ENCODE data around the gene BAZ1B. TPM values are rescaled to one million over a fixed set of nuclear protein-coding genes. Genes with fewer than 3 reads are reported as not detected.
"Not testable (repeated sequence)": the region's sequence is repeated elsewhere in the genome, so short reads cannot be mapped to it uniquely, and the experiment has no call there.

BAZ1B gene
- polyA plus RNA-seq, 2 donors, result 10.9 to 11.8 TPM

DNA sequence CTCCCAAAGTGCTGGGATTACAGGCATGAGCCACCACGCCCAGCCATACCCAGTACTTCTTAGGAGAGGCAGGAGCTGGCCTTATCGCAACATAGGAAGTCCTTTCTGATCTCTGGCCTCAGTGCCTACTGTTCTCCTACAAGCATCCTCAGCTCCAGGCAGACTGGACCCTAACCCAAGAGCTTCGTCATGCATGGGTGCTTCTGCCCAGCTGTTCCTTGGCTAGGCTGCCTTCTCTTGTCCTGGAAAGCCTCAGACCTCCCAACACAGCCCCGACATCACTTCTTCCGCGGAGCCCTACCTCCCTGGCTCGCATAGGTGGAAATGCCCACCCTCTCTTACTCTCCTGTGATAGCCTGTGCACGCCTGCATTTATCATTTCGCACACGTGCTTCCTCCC is 19.6 kb upstream of the BAZ1B start:
- Histone ChIP-seq H3K4me3 (ENCODE audit: low read depth in 1 of 2, low read length in 2 of 2) (no peak overlapping the region), H3K27ac (ENCODE audit: low read depth in 2 of 2, low read length in 1 of 2) (no peak overlapping the region), H3K9me3 (ENCODE audit: control insufficient read depth in 2 of 2, insufficient read depth in 1 of 2, low read depth in 1 of 2, low read length in 1 of 2) (no peaks in the 10 kb centered on the region), H3K27me3 (ENCODE audit: control insufficient read depth in 1 of 2, insufficient read depth in 2 of 2, low read length in 2 of 2) (no peaks in the 10 kb centered on the region), H3K4me1 (ENCODE audit: control insufficient read depth in 2 of 2, insufficient read depth in 2 of 2, low read length in 1 of 2) (no peaks in the 10 kb centered on the region), H3K36me3 (ENCODE audit: control insufficient read depth in 2 of 2, insufficient read depth in 2 of 2, low read length in 1 of 2) (peaks cover 26 to 34% of the 10 kb centered on the region in 2 donors)
- WGBS, 2 donors, result 94 to 96% methylated on average over 10 of the region's 10 CpGs

DNA sequence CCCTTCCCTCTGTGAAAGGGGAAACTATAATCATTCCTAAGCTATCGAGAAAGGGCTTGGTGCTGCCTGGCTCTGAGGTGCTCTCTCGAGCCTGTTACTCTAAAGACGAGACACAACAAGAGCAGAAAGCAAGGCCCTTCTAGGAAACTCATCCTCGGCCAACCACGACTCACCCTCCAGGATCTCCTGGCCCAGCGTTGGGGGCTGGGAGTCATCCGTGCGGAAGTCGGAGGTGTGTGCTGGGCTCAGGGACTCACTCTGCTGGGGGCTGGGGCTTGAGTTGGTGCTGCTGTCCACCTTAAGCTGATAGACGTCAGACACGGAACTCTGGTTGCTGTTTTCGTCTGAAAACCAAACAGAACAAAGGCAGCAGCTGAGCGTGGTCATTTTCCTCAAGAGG is 17.6 kb upstream of the BAZ1B start:
- 90 to 93% methylated on average over 13 of the region's 13 CpGs for WGBS, 2 donors
- Histone ChIP-seq H3K36me3 (ENCODE audit: control insufficient read depth in 2 of 2, insufficient read depth in 2 of 2, low read length in 1 of 2) (peaks cover 30 to 35% of the 10 kb centered on the region in 2 donors), H3K4me3 (ENCODE audit: low read depth in 1 of 2, low read length in 2 of 2) (no peak overlapping the region), H3K9me3 (ENCODE audit: control insufficient read depth in 2 of 2, insufficient read depth in 1 of 2, low read depth in 1 of 2, low read length in 1 of 2) (no peaks in the 10 kb centered on the region), H3K4me1 (ENCODE audit: control insufficient read depth in 2 of 2, insufficient read depth in 2 of 2, low read length in 1 of 2) (no peaks in the 10 kb centered on the region), H3K27ac (ENCODE audit: low read depth in 2 of 2, low read length in 1 of 2) (no peak overlapping the region), H3K27me3 (ENCODE audit: control insufficient read depth in 1 of 2, insufficient read depth in 2 of 2, low read length in 2 of 2) (no peaks in the 10 kb centered on the region)

DNA sequence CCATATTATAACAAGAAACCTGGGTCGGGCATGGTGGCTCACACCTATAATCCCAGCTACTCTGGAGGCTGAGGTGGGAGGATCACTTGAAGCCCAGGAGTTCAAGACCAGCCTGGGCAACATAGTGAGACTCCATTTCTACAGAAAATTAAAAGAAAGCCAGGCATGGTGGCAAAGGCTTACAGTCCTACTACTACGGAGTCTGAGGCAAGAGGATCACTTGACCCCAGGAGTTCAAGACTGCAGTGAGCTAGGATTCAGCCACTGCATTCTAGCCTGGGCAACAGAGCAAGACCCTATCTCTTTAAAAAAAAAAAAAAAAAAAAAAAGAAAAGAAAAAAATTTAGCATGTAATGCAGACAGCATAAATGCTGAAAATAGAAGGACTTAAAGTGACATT is 16.4 kb upstream of the BAZ1B start:
- H3K4me1 ChIP-seq (ENCODE audit: control insufficient read depth in 2 of 2, insufficient read depth in 2 of 2, low read length in 1 of 2); H3K9me3 ChIP-seq (ENCODE audit: control insufficient read depth in 2 of 2, insufficient read depth in 1 of 2, low read depth in 1 of 2, low read length in 1 of 2); H3K27me3 ChIP-seq (ENCODE audit: control insufficient read depth in 1 of 2, insufficient read depth in 2 of 2, low read length in 2 of 2); H3K27ac ChIP-seq (ENCODE audit: low read depth in 2 of 2, low read length in 1 of 2); H3K4me3 ChIP-seq (ENCODE audit: low read depth in 1 of 2, low read length in 2 of 2): not testable (repeated sequence)
- peaks cover 30 to 35% of the 10 kb centered on the region in 2 donors for H3K36me3 ChIP-seq (ENCODE audit: control insufficient read depth in 2 of 2, insufficient read depth in 2 of 2, low read length in 1 of 2)
- WGBS, 2 donors, result 98% methylated on average over 2 of the region's 2 CpGs

DNA sequence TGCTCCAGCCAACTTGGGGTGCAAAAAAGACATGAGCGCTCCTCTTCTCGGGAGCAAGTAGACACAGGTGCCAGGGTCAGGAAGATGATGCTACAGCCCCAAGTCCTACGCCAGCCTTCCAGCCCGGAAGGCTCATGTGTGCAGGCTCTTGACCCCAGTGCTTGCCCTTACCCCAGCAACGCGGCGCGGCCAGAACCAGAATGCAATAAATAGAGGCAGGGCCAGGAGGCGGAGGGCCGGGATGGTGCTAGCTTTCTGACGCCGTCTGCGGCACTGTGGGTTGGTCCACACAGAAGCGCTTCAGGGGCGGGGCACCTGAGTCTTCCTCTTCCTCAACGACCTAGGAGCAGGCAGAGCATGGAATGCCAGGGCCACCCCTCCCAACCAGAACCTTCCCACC is 15.0 kb upstream of the BAZ1B start:
- Histone ChIP-seq H3K9me3 (ENCODE audit: control insufficient read depth in 2 of 2, insufficient read depth in 1 of 2, low read depth in 1 of 2, low read length in 1 of 2) (no peaks in the 10 kb centered on the region), H3K27ac (ENCODE audit: low read depth in 2 of 2, low read length in 1 of 2) (no peak overlapping the region), H3K36me3 (ENCODE audit: control insufficient read depth in 2 of 2, insufficient read depth in 2 of 2, low read length in 1 of 2) (peaks cover 25 to 31% of the 10 kb centered on the region in 2 donors), H3K27me3 (ENCODE audit: control insufficient read depth in 1 of 2, insufficient read depth in 2 of 2, low read length in 2 of 2) (no peaks in the 10 kb centered on the region), H3K4me1 (ENCODE audit: control insufficient read depth in 2 of 2, insufficient read depth in 2 of 2, low read length in 1 of 2) (no peaks in the 10 kb centered on the region), H3K4me3 (ENCODE audit: low read depth in 1 of 2, low read length in 2 of 2) (no peak overlapping the region)
- 92 to 94% methylated on average over 15 to 16 of the region's 16 CpGs for WGBS, 2 donors

DNA sequence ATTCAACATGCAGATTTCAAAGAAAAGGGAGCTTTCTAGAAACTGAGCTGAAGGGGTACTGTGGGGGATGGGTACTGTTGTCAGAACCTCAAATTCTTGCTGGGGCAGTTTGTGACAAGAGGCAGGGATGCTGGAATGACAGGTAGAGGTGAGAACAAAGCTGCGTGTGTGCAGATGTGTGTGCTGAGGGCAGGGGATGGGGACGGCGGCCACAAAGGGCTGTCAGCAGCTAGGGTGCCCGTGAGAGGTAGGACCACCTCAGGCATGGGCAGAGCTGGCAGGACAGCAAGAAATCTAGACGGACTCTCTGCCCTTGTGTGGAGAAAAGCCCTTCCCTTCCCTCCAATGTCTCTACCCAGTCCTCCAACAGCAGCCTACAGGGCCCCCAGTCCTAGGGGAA is 14.4 kb upstream of the BAZ1B start:
- H3K4me3 ChIP-seq (ENCODE audit: low read depth in 1 of 2, low read length in 2 of 2), result no peak overlapping the region
- no peaks in the 10 kb centered on the region for H3K27me3 ChIP-seq (ENCODE audit: control insufficient read depth in 1 of 2, insufficient read depth in 2 of 2, low read length in 2 of 2)
- H3K4me1 ChIP-seq (ENCODE audit: control insufficient read depth in 2 of 2, insufficient read depth in 2 of 2, low read length in 1 of 2), result no peaks in the 10 kb centered on the region
- no peaks in the 10 kb centered on the region for H3K9me3 ChIP-seq (ENCODE audit: control insufficient read depth in 2 of 2, insufficient read depth in 1 of 2, low read depth in 1 of 2, low read length in 1 of 2)
- peaks cover 21 to 25% of the 10 kb centered on the region in 2 donors for H3K36me3 ChIP-seq (ENCODE audit: control insufficient read depth in 2 of 2, insufficient read depth in 2 of 2, low read length in 1 of 2)
- 83 to 88% methylated on average over 5 of the region's 5 CpGs for WGBS, 2 donors
- no peak overlapping the region for H3K27ac ChIP-seq (ENCODE audit: low read depth in 2 of 2, low read length in 1 of 2)

DNA sequence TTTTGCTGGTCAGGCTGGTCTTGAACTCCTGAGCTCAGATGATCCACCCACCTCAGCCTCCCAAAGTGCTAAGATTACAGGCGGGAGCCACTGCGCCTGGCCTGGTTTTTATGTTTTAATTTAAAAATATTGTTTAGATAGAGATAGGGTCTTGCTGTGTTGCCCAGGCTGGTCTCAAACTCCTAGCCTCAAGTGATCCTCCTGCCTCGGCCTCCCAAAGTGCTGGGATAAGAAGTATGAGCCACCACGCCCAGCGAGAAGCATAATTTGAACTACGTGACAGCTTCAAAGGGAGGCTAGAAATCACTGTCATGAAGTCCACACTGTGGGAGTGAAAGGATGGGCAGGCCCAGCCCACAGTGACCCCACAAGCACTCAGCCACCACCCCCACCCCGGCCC is 13.8 kb upstream of the BAZ1B start:
- H3K4me3 ChIP-seq (ENCODE audit: low read depth in 1 of 2, low read length in 2 of 2); H3K4me1 ChIP-seq (ENCODE audit: control insufficient read depth in 2 of 2, insufficient read depth in 2 of 2, low read length in 1 of 2); H3K27ac ChIP-seq (ENCODE audit: low read depth in 2 of 2, low read length in 1 of 2); H3K9me3 ChIP-seq (ENCODE audit: control insufficient read depth in 2 of 2, insufficient read depth in 1 of 2, low read depth in 1 of 2, low read length in 1 of 2); H3K27me3 ChIP-seq (ENCODE audit: control insufficient read depth in 1 of 2, insufficient read depth in 2 of 2, low read length in 2 of 2): not testable (repeated sequence)
- peaks cover 21 to 25% of the 10 kb centered on the region in 2 donors for H3K36me3 ChIP-seq (ENCODE audit: control insufficient read depth in 2 of 2, insufficient read depth in 2 of 2, low read length in 1 of 2)
- WGBS, 2 donors, result 89 to 96% methylated on average over 7 of the region's 7 CpGs

DNA sequence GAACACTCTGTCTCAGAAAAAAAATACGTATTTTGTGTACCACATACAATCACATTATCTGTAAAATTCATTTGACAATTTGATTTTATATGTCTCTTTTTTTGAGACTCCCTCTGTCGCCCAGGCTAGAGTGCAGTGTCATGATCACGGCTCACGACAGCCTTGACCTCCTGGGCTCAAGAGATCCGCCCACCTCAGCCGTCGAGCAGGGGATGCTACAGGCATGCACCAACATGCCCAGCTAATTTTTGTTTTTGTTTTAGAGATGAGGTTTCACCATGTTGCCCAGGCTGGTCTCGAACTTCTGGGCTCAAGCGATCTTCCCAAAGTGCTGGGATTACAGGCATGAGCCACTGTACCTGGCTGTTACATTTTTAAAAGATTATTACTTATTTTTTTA is 11.6 kb upstream of the BAZ1B start:
- Histone ChIP-seq H3K36me3 (ENCODE audit: control insufficient read depth in 2 of 2, insufficient read depth in 2 of 2, low read length in 1 of 2) (peaks cover 11 to 15% of the 10 kb centered on the region in 2 donors), H3K4me1 (ENCODE audit: control insufficient read depth in 2 of 2, insufficient read depth in 2 of 2, low read length in 1 of 2) (no peaks in the 10 kb centered on the region), H3K27ac (ENCODE audit: low read depth in 2 of 2, low read length in 1 of 2) (no peak overlapping the region), H3K27me3 (ENCODE audit: control insufficient read depth in 1 of 2, insufficient read depth in 2 of 2, low read length in 2 of 2) (no peaks in the 10 kb centered on the region), H3K9me3 (ENCODE audit: control insufficient read depth in 2 of 2, insufficient read depth in 1 of 2, low read depth in 1 of 2, low read length in 1 of 2) (no peaks in the 10 kb centered on the region), H3K4me3 (ENCODE audit: low read depth in 1 of 2, low read length in 2 of 2) (no peak overlapping the region)
- 72 to 87% methylated on average over 9 of the region's 9 CpGs for WGBS, 2 donors

DNA sequence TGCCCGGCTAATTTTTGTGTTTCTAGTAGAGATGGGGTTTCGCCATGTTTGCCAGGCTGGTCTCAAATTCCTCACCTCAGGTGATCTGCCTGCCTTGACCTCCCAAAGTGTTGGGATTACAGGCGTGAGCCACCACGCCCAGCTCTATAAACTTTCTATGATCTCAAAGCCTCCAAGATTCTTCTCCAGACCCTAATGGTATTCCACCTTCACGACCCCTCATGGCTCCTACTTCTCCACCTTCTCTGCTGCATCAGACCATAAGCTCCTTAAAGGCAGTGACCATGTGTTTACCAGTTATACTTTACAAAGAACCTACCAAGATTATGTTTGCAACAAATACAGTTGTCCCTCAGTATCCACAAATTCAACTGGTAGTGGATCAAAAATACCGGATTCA is 10.1 kb upstream of the BAZ1B start:
- H3K4me3 ChIP-seq (ENCODE audit: low read depth in 1 of 2, low read length in 2 of 2), result no peak overlapping the region
- H3K27ac ChIP-seq (ENCODE audit: low read depth in 2 of 2, low read length in 1 of 2), result no peak overlapping the region
- no peaks in the 10 kb centered on the region for H3K9me3 ChIP-seq (ENCODE audit: control insufficient read depth in 2 of 2, insufficient read depth in 1 of 2, low read depth in 1 of 2, low read length in 1 of 2)
- H3K36me3 ChIP-seq (ENCODE audit: control insufficient read depth in 2 of 2, insufficient read depth in 2 of 2, low read length in 1 of 2), result peaks cover 6 to 8% of the 10 kb centered on the region in 2 donors
- H3K27me3 ChIP-seq (ENCODE audit: control insufficient read depth in 1 of 2, insufficient read depth in 2 of 2, low read length in 2 of 2), result no peaks in the 10 kb centered on the region
- H3K4me1 ChIP-seq (ENCODE audit: control insufficient read depth in 2 of 2, insufficient read depth in 2 of 2, low read length in 1 of 2), result no peaks in the 10 kb centered on the region
- WGBS, 2 donors, result 94 to 98% methylated on average over 6 of the region's 6 CpGs

DNA sequence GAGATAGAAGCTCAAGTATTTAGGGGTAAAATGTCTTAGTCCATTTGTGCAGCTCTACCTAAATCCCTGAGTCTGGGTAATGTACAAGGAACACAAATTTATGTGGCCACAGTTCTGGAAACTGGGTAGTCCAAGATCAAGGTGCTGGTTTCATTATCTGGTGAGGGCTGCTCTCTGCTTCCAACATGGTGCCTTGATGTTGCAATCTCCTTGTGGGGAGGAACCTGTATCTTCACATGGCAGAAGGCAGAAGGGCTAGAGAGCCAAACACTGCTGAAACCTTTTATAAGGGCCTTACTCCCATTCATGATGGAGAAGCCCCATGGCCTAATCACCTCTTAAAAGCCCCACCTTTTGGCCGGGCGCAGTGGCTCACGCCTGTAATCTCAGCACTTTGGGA is 8.7 kb upstream of the BAZ1B start:
- no peaks in the 10 kb centered on the region for H3K36me3 ChIP-seq (ENCODE audit: control insufficient read depth in 2 of 2, insufficient read depth in 2 of 2, low read length in 1 of 2)
- H3K4me1 ChIP-seq (ENCODE audit: control insufficient read depth in 2 of 2, insufficient read depth in 2 of 2, low read length in 1 of 2), result no peaks in the 10 kb centered on the region
- H3K9me3 ChIP-seq (ENCODE audit: control insufficient read depth in 2 of 2, insufficient read depth in 1 of 2, low read depth in 1 of 2, low read length in 1 of 2), result no peaks in the 10 kb centered on the region
- no peak overlapping the region for H3K4me3 ChIP-seq (ENCODE audit: low read depth in 1 of 2, low read length in 2 of 2)
- 98 to 100% methylated on average over 3 of the region's 3 CpGs for WGBS, 2 donors
- H3K27me3 ChIP-seq (ENCODE audit: control insufficient read depth in 1 of 2, insufficient read depth in 2 of 2, low read length in 2 of 2), result no peaks in the 10 kb centered on the region
- H3K27ac ChIP-seq (ENCODE audit: low read depth in 2 of 2, low read length in 1 of 2), result no peak overlapping the region

DNA sequence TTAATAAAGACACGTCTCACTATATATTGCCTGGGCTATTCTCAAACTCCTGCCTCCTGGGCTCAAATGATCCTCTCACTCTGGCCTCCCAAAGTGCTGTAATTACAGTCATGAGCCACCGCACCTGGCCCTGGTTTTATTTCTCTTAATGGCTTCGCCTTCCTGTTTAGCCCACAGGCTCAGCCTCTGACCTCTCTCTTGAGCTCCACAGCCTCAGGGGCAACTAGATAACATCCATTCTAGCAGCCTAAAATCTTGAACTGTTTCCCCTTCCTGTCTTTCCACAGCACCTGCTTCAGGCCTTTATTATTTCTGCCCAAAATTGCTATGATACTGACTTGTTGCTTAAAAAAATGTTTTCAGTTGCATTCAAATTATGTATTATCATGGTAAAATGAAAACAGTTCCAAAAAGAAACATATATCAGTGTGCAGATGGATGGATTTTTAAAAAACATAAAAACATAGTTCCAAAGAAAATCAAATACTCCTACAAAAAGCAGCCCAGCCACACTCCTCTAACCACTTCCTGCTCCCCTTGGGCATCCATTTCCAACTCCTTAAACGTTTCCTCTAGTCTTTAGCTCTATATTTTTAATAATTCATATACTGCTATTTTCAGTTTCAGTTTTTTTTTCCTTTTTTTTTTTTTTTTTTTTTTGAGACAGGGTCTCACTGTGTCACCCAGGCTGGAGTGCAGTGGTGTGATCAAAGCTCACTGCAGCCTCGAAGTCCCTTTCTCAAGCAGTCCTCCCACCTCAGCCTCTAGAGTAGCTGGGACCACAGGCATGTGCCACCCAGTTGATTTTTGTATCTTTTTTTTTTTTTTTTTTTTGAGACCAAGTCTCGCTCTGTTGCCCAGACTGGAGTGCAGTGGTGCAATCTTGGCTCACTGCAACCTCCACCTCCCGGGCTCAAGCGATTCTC is 5.1 kb upstream of the BAZ1B start:
- Histone ChIP-seq H3K36me3 (ENCODE audit: control insufficient read depth in 2 of 2, insufficient read depth in 2 of 2, low read length in 1 of 2) (no peaks in the 10 kb centered on the region), H3K27ac (ENCODE audit: low read depth in 2 of 2, low read length in 1 of 2) (no peak overlapping the region), H3K4me3 (ENCODE audit: low read depth in 1 of 2, low read length in 2 of 2) (no peak overlapping the region), H3K4me1 (ENCODE audit: control insufficient read depth in 2 of 2, insufficient read depth in 2 of 2, low read length in 1 of 2) (no peaks in the 10 kb centered on the region), H3K27me3 (ENCODE audit: control insufficient read depth in 1 of 2, insufficient read depth in 2 of 2, low read length in 2 of 2) (no peaks in the 10 kb centered on the region), H3K9me3 (ENCODE audit: control insufficient read depth in 2 of 2, insufficient read depth in 1 of 2, low read depth in 1 of 2, low read length in 1 of 2) (no peaks in the 10 kb centered on the region)
- 74 to 75% methylated on average over 8 of the region's 8 CpGs for WGBS, 2 donors

Data from esophagus (tissue), 2 donors.